GM19240 (cell line): ENCODE measurements around the gene COL21A1.

Experiments used
- DNase-seq: peaks from one replicate; pipeline ENCODE4 v3.0.0; 2011; ENCODE audit warnings: low spot score; ENCODE audit not compliant: insufficient read length

The COL21A1 gene

DNA sequence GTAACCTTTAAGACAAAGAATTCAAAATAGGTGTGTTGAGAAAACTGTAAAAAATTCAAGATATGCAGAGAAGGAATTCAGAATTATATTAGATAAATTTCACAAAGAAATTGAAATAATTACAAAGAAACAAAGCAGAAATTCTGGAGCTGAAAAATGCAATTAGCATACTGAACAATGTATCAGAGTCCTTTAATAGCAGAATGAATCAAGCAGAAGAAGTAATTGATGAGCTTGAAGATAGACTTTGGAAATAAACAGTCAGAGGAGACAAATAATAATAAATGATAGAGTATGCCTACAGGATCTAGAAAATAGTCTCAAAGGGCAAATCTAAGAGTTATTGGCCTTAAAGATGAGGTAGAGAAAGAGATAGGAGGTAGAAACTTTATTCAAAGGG is 131.7 kb downstream of the COL21A1 start:
- DNase-seq = no peak

DNA sequence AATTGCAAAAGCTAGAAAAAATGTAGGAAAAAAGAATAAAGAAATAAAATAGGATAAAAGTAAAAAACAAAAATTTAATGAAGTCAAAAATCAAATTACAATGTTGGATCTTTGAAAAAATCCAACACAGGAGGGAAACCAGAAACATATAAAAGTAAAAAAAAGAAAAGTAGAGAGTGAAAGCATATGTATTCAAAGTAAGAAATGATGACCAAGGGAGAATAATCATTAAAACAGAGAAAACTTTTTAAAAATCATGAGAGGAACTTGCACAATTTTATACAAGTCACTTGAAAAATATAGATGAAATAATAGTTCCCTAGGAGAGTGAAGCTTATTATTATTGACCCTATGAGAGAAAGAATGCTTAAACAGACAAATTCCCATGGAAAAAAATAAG is 138.2 kb downstream of the COL21A1 start:
- DNase-seq = no peak

DNA sequence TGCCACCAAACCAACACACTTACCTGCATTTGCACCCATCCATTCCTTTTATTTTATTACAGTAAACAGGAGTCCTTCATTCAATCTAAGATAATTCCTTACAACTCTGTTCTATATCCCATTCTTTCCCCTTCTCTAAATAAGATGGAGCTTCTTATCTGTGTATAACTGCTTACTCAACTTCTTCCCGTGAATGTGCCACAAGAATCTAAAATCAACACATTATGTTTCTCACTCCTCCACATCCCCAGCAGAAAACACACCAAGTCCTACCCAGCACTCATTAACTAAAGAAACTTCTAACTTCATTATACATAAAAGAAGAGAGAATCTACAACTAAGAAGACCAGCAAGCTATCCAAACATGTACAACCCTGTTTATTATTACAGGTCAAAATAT is 141.1 kb downstream of the COL21A1 start:
- no peak for DNase-seq

DNA sequence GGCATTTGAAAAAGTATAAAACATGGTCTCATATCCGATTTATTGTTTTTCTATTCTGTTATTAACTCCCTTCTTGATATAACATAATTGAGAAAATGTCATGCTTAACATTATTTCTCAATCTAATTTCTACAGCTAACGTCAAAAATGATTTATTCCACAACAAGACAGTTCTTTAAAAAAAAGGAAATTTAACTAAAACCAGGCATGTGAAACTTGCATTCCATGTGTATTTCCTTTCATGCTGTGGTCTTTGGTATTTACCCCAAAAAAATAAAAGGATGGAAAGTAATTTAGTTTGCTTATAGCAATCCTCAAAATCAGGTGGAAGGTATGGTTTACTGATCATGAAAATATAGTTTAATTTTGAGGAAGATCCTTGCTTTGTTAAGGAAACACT is 142.8 kb downstream of the COL21A1 start:
- no peak for DNase-seq

DNA sequence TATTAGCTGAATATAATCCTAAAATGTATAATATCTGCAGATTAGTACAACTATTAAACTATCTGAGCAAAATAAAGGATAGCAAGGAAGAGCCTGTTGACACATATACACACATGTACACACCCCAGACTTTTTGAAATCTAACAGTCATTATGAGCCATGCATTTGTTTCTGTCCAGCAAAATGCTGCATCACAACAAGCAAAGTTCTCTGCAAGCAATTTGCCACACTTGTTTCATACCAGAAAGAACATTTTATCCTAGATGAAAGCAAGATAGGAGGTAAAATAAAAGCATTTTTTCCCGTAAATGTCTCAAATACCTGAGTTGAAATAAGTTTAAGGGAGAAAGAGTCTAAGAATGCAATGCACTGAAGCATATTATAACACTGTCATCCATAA is 145.2 kb downstream of the COL21A1 start:
- DNase-seq = no peak

DNA sequence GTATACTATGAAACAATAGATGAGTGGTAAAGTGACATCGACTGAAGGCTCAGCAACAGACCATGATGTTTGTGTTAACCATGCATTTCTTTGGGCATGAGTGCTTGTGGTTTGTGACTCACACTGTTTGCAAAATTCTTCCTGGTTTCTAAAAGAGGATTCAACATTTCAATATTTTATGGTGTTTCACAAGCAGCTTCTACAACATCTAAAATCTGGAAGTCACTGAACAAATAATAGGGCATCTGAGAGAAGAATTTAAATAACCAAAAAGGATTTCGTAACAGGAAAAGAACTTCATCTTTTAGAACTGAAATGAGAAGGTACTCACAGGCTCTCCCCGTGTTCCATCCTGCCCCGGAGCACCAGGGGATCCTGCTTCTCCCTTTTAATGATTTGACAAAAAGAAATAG is 146.2 kb downstream of the COL21A1 start:
- DNase-seq = no peak

DNA sequence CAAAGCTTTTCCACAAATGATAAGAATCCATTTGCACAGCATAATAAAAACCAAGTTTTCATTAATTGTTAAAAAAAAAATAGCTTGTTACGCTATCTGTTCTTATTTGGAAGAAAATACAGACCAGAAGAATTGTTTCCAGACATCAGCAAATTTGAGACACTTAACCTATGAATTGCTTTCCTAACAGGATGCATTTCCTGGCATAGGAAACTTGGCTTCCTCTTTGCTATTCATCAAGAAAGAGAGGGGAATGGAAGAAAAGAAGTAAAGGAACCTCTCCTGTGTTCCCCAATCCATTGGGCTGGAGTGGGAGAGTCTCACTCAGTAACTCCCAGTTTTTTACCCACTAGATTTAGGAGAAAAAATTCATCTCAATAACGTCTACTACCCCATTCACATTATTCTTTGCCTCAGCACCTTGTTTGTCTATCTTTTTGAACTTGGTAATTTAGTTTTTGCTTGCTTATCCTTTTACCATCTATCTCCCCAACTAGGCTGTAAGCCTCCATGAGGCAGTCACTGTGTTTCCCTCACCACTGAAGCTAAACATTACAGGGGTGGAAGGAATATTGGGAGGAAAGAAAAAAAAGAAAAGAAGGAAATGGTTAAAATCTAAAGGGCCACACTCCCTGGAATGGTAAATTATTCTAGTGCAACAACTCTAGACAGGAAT is 150.3 kb downstream of the COL21A1 start:
- no peak for DNase-seq

DNA sequence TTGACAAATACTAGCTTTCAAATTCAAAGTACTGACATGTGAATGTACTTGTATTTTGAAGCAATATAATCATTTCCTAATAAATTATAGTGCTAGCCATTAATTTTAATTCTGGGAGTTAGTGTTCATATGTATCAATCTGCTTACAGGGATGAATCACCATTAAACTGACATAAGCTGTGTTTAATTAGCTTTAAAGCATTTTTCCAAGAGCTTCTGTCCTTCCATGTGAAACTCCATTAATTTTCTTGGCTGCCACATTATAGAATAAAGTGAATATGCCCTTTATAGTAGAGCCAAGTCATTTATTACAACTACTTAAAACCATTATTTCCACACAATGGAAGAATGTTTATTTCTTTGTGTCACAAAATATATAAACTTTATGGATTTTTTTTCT is 150.8 kb downstream of the COL21A1 start:
- DNase-seq = no peak

DNA sequence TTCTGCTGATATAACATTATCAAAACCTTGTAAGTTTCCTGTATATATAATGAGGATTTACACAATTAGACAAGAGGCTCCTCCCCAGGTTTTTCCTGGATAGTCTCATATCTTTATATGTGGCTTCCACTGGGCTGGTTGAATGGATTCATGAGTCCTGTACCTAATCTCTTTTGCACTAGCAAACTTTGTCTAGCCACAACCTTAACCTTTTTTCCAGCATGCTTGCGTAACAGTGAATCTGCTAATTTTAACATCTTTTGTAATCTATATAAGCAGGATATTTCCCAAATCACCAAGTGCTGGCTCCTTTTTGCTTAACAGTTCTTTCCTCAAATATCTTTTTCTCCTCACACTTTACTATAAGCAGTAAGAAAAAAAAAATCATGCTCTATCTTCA is 153.6 kb downstream of the COL21A1 start:
- DNase-seq = no peak

DNA sequence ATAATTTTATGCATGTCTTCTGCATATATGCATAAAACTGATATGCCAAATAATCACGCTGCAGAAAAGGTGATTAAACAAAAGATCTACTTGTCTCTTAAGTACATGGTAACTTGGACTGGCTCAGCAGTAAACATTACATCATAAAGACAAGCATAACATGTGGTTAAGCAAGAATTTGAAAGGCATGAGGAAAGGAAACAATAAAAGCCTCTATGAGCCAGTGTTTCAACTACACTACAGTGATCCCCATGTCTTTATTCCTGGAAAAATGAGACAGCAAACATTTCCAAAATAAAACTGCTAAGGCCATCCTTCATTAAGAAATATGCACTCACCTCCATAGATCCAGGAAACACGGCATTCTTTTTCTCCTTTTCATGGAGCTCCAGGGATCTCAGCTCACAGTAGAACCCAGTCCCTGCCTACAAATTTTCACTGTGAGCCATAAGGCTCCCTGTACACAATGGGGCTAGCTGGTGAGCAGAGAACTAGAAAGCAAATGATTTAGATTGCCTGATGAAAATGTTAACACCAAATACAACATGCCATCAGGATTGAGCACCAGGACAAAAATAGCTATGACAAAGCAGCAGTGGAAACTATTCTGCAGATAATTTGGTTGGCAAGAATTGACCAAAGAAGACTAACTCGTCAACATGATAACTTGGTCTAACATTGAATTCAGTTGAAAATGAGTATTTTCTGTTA is 156.1 kb downstream of the COL21A1 start:
- no peak for DNase-seq

DNA sequence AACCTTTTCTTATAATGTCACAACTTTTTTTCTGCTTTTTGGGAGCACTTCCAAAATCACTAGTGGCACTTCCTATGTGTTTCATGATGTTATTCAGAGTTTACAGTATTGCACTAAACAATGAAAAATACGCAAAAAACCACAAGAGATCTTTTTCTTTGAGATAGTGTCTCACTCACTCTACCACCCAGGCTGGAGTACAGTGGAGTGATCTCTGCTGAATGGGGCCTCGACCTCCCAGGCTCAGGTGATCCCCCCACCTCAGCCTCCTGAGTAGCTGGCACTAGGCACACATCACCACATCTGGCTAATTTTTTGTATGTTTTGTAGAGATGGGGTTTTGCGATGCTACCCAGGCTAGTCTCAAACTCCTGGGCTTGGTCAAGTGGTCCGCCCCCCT is 158.7 kb downstream of the COL21A1 start:
- DNase-seq = no peak

DNA sequence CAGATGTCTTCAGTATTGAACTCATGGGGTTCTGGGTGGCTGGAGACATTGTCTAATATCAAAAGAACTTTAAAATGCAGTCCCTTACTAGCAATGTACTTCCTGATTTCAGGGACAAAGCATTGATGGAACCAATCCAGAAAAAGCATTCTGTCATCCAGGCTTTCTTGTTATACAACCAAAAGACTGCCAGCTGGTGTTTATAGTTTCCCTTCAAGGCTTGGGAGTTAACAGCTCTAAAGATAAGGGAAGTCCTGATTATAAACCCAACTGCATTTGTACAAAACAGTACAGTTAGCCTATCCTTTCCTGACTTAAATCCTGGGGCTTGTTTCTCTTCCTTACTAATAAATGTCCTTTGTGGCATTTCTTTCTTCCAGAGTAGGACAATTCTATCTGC is 160.0 kb downstream of the COL21A1 start:
- no peak for DNase-seq

DNA sequence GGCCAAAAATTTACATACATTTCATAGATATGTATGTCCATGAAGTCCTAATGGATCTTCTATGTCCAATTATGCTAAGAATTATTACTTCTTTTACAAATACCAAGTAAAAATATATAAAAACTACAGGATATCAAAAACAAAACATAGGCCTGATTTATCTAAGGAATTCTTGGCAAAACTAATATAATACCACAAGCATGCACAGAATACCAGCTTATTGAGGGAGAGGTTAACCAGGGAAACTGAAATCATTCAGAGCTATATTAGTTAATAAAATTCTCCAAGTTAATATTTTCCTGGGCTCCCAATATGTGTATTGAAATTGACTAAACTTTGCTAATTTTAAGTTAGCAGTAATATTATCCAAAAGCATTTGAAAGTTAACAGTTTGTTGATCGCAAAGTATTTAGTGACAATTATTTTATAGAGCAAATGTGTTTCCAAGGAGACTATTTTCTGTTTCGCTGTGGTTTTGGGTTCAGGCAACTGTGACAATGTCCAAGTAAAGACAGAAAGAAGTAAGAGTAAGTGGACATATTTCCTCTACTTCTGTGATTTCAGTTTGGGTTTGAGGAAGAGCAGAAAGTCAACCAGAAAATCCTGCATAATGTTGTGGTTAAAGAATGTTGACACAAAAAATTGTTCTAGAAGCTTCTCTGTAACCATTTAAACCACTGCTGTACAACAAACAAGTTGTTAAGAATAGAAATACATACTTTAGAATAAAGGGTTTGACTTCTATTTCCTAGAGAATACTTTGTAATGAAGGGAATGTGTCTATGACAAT is 167.4 kb downstream of the COL21A1 start:
- no peak for DNase-seq

DNA sequence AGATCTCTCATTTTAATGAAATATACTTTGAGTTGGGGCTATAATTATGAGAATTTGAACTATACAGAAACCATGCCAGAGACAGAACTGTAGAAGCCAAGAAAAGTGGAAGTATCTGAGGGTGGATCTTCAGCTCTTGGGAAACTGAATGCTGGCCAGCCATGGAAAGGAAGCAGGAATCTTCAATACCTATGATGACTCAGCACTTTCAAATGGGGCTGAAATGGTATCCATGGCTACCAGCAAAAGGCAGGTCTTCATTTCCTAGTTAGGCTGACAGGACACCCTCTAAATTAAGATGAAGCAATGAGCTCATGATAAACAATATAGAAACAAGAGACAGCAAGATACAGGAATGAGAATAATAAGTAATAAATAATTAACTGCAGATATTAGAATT is 171.3 kb downstream of the COL21A1 start:
- DNase-seq = no peak

DNA sequence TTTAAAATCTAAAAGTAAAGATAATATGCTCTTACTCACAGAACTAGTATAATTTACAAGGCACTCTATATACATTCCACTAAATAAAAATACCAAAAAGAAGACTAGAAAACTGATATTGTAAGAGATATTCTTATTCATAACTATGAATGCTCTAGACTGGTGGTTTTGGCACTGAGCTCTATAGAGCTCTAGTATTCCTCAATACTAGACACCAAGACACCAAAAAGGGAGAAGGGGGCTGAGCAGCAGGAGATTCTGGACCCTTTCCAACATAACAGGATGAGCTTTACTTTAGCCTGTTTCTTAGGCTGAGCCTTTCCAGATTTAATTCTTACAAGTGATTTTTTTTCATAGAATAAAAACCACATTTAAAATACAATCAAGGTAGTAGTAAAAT is 173.6 kb downstream of the COL21A1 start:
- no peak for DNase-seq

DNA sequence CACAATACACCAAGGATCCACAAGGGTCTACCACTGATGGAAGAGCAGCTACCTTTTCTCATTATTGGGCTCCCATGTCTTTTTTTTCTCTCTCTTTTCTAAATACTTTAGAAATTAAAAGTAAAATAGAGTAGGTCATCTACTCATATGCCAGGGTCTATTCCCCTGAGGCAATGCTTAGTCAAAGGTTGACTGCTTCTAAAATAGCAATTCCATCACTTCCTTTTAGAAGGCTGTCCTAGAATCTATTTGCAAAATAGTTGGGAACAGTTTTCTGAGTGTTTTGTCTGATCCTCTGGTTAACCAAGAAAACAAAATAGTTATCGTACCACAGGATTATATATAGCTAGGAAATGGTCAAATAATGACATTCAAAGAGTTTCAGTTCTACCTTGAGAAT is 174.1 kb downstream of the COL21A1 start:
- DNase-seq = no peak

DNA sequence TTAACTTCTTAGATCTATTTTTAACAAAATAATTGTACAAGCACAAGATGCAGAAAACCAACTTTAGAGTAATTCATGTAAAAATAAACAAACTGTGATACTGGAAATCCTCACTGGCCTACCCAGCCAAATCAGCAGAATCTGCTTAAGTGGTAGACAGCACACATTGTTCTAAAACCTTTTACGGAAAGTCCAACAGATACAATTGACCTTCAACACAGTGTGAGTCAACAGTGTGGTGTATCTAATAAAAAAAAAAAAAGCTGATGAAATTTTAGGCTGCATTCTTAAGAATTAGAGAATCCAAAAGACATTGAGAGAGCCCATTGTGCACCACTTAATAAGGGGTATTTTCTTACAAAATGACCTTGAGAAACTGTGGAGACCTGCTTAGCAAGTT is 174.5 kb downstream of the COL21A1 start:
- DNase-seq = no peak

DNA sequence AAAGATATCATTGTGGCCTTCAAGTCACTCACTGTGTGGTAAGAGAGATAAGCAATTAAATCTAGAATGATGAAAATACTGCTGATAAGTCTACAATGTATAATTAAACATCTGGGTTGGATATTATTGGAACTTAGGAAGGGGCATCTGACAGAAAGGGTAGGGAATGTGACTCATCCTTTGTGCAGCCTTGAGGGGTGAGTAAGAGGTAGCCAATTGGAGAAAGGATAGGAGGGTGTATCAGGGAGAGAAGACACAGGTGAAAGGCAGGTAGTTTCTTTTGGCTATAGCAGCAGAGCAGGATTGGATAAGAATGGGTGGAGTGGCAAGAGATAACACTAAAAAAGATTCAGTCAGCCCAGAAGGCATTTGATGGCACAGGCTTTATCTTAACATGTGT is 182.0 kb downstream of the COL21A1 start:
- DNase-seq = no peak

DNA sequence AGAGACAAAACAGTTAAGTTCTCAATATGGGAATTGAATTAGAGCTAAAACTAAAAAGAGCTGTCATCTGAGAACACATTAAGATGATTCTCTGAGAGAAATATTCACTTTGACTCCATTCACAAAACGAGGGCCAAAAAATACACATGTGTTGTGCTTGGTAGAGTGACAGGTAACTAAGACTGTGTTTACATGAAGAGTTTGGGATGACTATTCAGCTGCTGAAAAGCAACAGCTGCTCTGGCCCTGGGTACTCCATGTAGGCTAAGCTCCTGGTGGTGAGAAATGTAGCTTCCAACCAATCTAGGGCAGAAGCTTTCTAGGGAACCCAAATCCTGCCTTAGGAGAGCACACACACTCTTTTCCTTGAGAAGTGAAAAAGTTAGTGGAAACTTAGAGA is 184.5 kb downstream of the COL21A1 start:
- DNase-seq = no peak

DNA sequence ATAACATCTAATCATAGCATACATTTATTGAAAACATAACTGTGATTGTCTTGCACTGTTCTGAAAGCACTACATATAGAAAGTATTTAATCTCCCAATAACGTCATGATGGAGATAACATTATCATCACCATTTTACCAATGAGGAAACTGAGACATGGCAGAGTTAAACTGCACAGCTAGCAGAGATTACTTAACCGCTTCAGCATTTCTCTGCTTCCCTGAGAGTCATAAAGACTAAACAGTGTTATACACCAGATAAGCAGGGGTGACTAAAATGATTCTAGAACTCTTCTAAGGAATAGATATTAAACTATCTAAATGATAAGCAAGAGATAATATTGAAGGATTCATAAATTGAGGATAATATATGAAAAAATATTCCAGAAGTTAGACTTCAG is 188.7 kb downstream of the COL21A1 start:
- no peak for DNase-seq

DNA sequence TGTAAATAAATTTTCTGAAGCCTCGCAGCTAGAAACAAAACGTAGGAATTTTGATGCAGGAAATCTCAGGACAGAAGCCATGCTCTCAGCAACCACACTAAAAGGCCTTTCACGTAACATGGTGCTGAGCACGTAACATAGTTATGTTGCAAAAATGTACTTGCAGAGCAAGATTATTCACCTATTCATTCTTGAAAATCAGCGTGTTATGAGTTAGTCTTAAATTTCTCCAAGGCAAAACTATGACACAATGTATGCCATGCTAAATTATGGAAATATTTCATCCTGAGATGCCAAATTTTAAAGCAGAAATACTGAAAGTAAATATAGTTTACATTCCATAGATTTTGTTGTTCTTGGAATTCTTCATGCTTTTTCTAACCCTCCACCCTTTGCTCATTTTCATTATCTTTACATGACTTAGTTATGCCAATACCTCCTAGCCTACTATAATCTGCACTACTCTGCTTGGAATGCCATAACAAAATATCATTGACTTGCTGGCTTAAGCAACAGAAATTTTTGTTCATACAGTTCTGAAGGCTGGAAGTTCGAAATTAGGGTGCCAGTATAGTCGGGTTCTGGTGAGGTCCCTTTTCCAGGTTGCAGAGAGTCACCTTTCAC is 192.2 kb downstream of the COL21A1 start:
- no peak for DNase-seq

DNA sequence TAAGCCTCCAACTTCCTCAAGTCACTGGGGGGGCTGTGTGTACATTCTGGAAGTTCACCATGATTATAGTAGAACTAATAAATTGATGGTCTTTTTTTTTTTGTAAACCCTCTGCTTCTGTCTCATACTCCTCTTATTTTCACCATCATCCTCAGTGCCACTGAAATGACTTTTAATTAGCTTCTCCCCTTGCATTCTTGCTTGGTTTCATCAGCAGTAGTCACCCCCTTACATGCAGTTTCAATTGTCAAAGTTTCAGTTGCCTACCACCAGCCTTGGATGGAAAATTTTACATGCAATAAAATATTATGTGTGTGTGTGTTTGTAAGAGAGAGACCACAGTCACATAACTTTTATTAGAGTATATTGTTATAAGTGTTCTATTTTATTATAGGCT is 196.2 kb downstream of the COL21A1 start:
- no peak for DNase-seq
